NCI-H510A treated with DMSO at 0.1 percent for 48 hours (cell line): Measurements from ENCODE around the gene TROAP.
"Not testable (repeated sequence)": the region's sequence is repeated elsewhere in the genome, so short reads cannot be mapped to it uniquely, and the experiment has no call there.

ENCODE experiments used
- DNase-seq: peaks from one replicate; lab custom pipeline; 2025; lab: John Stamatoyannopoulos, UW

The TROAP gene, protein sequence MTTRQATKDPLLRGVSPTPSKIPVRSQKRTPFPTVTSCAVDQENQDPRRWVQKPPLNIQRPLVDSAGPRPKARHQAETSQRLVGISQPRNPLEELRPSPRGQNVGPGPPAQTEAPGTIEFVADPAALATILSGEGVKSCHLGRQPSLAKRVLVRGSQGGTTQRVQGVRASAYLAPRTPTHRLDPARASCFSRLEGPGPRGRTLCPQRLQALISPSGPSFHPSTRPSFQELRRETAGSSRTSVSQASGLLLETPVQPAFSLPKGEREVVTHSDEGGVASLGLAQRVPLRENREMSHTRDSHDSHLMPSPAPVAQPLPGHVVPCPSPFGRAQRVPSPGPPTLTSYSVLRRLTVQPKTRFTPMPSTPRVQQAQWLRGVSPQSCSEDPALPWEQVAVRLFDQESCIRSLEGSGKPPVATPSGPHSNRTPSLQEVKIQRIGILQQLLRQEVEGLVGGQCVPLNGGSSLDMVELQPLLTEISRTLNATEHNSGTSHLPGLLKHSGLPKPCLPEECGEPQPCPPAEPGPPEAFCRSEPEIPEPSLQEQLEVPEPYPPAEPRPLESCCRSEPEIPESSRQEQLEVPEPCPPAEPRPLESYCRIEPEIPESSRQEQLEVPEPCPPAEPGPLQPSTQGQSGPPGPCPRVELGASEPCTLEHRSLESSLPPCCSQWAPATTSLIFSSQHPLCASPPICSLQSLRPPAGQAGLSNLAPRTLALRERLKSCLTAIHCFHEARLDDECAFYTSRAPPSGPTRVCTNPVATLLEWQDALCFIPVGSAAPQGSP

GRCh38 chr12:49322708-49323523, at the start of gene TROAP:
Gene TROAP, plus strand, starts transcription at chr12:49323255. Its CDS starts 354 bp downstream, at chr12:49323609.
- DNase-seq = peak; percentile 97

- DNase-seq = no peak
Measured at GRCh38 chr12:49273726-49274395, 49.2 kb upstream of the TROAP start.

- DNase-seq = no peak
Measured at GRCh38 chr12:49274396-49275069, 48.5 kb upstream of the TROAP start.

DNA sequence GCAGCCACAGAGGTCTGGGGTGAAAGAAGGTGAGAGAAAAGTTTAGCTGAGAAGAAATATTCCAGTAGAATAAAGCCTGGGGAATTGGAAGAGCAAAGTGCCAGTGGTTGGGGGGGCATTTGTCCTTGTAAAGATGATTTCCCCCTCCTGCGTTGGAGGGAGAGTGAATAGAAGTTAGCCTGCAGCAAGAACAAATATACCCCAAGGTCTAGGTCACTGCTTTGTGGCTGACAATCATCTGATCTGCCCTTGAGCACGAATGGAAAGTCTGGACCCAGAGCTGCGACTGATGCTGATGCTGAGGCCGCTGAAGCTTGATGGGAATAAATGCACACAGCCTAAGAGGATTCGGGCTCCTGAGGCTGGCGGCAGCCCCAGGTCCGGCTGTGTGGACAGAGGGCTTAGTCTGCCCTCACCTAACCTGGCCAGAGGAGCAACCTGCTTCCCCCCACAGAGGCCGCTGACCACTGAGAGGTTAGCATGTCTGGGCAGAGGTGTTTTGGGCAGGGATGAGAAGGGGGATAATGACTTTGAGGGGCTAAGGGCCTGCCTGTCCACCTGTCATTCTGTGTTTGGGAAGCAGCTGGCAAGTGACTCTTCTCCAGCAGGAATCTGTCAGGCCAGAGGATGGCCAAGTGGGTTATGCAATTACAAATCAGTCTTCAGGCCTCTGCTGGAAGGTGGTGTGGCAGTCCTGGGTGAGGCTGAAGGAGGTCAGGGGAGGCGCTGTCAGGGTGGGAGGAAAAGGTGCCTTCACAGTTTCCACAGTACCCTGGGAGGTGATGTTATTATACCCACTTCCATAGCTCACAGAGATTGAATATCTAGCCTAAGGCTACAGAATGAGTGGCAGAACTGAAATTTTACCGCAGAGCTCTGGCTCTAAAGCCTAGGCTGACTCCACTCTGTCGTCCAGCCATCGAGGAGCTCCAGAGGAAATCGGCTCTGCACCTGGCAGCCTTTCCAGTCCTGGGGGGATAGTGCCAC, 46.5 kb upstream of the TROAP start:
- no peak for DNase-seq

- DNase-seq = no peak
Measured at GRCh38 chr12:49277466-49277865, 45.6 kb upstream of the TROAP start.

GRCh38 chr12:49279706-49280159, 43.3 kb upstream of the TROAP start:
- DNase-seq = no peak

DNA sequence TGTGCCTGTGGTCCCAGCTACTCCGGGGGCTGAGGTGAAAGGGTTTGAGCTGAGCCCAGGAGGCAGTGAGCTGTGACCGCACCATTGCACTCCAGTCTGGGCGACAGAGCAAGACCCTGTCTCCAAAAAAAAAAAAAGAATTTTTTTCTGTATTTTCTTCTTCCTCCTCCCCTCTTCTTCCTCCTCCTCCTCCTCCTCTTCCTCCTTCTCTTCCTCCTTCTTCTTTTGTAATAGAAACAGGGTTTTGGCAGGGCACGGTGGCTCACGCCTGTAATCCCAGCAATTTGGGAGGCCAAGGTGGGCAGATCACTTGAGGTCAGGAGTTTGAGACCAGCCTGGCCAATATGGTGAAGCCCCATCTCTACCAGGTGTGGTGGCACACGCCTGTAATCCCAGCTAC, 42.5 kb upstream of the TROAP start:
- DNase-seq = not testable (repeated sequence)

- DNase-seq = no peak
Measured at GRCh38 chr12:49282302-49282701, 40.8 kb upstream of the TROAP start.

DNA sequence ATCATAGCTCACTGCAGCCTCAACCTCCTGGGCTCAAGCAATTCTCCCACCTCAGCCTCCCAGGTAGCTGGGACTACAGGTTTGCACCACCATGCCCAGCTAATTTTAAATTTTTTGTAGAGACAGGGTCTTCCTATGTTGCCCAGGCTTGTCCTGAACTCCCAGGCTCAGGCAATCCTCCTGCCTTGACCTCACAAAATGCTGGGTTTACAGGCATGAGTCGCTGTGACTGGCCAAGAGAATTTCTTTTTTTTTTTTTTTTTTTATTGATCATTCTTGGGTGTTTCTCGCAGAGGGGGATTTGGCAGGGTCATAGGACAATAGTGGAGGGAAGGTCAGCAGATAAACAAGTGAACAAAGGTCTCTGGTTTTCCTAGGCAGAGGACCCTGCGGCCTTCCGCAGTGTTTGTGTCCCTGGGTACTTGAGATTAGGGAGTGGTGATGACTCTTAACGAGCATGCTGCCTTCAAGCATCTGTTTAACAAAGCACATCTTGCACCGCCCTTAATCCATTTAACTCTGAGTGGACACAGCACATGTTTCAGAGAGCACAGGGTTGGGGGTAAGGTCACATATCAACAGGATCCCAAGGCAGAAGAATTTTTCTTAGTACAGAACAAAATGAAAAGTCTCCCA, 40.2 kb upstream of the TROAP start:
- not testable (repeated sequence) for DNase-seq

DNA sequence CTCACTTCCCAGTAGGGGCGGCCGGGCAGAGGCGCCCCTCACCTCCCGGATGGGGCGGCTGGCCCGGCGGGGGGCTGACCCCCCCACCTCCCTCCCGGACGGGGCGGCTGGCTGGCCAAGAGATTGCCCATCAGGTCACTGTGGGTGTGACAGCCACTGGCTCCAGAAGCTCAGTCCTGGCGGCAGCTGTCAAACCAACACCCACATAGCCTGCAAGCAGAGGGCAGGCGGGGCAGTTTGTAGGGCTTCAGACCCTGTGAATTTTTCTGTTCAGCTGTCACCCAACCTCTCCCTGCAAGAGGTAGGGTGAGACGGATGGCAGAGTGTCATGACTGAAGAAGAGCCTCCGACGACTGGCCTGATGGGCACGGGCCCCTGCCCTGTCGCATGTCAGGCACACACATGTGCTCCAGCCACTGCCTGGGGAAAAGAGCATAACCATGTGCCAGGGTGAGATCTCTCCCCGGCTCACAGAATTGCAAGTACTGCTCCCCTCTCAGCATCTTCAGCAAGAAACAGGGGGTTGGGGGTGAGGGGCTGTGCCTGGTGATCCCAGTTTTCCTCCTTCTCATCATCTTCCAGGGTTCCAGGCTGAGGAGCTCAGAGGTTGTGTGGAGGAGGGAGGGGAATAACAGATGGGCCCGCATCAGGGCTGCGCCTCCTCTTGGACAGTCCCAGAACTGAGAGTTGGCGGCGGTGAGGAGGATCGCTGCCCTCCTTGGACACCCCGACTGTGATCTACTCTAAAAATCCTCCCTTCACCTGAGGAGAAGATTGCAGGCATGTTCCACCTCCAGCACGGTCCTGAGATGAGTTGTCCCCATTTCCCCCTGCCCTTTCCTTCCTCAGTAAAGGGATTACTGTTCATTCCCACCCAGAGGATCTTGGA, 39.3 kb upstream of the TROAP start:
- no peak for DNase-seq

GRCh38 chr12:49284672-49285071, 38.4 kb upstream of the TROAP start:
- no peak for DNase-seq

GRCh38 chr12:49287876-49288275, 35.2 kb upstream of the TROAP start:
- DNase-seq = no peak

- DNase-seq = peak; percentile 48
Measured at GRCh38 chr12:49288412-49288853, 34.6 kb upstream of the TROAP start.

GRCh38 chr12:49288922-49289555, 34.0 kb upstream of the TROAP start:
- no peak for DNase-seq

DNA sequence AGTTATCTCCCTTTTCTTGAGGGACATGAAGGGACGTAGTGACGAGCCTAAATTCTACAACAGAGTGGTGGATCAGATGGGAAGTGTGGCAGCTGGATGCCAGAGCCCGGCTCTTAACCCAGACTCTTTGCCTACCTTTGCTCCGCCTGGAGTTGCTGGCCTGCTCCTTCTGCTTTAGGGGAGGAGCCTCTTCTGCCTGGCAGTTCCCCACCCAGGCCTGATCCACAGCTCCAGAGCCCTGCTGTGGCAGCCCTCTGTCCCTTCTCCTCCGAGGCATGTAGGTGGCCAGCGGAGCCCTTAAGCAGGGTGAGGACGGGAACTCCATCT, 30.4 kb upstream of the TROAP start:
- DNase-seq = peak; percentile 66

DNA sequence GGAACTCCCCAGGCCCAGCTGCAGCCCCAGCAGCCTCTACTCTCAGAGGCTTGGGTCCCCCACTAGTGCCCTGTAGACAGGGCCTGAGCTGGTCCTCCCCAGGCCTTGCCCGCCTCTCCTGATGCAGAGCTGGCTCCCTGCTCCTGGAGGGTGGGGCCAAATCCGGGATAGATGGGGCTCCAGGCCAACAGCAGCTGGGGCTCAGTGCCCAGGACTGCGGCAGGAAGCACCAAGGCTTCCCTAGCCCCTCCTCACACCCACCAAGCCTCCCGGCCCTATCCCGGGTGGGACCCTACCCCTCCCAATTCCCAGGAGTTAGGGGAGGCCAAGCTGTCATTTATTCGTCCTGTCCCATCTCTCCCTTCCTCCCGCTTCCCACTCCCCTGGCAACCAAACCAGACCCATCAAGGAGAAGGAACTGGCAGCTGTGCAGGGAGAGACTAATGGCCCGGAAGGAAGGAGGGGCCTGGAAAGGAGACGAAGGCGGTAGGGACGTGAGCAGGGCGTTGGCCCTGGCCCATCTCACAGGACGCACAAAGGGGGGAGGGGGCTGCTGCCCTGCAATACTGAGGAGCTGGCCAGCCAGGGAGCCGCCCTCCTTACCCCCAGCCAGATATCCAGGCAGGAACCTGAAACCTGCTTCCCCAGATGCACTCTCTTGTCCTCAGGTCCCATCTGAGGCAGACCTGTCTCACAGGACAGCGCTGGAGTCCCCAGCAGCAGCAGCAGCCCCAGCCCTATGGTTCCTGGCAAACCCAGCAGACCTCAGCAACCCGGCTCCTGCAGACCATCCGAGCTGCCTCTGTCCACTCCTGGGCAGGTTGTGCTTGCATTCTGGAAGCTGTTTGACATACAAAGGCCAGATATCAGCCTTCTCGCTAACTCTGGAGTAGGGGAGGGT, 29.7 kb upstream of the TROAP start:
- peak; percentile 66 for DNase-seq
